Activated gamma-delta T cell treated with anti-CD3 and anti-CD28 coated beads, Interleukin-2, amount 50 U/mL, for 16 hours (primary cell): ENCODE data around the gene ZAP70.

Source experiments
- DNase-seq: peaks from one replicate; pipeline ENCODE4 v3.0.0-alpha.2; 2020; ENCODE audit warnings: low read depth

The ZAP70 gene

GRCh38 chr2:97788986-97789644, 75.7 kb downstream of the ZAP70 start:
- no peak for DNase-seq
